DND-41 (cell line): Measurements from ENCODE around the gene C17orf50.

Experiments used
- ATAC-seq: fragments of 200-7000 bp; cut with Tn5 transposase; 3 replicates; pipeline ENCODE4 v1.9.1; 2021; ENCODE audit warnings: low read depth; ENCODE audit not compliant: insufficient read depth
- DNase-seq: peaks from one replicate; pipeline ENCODE4 v3.0.0-alpha.2; 2020
- H2AFZ ChIP-seq: 2 replicates; pipeline ENCODE4 v1.6.0; 2012; ENCODE audit warnings: low read depth, low read length
- H3K27ac ChIP-seq: 2 replicates; pipeline ENCODE4 v1.5.1; 2012; ENCODE audit warnings: low read length, inconsistent platforms
- H3K27me3 ChIP-seq: fragments of 200-600 bp; sonication (generic); 2 replicates; pipeline ENCODE4 v1.6.0; 2012; ENCODE audit warnings: low read length, mild to moderate bottlenecking, inconsistent platforms; ENCODE audit not compliant: insufficient read depth, poor library complexity
- H3K36me3 ChIP-seq: 2 replicates; pipeline ENCODE4 v1.5.1; 2012; ENCODE audit warnings: low read length, inconsistent platforms; ENCODE audit not compliant: insufficient read depth
- H3K4me1 ChIP-seq: 2 replicates; pipeline ENCODE4 v1.5.1; 2012; ENCODE audit warnings: mild to moderate bottlenecking, low read length; ENCODE audit not compliant: insufficient read depth
- H3K4me2 ChIP-seq: 2 replicates; pipeline ENCODE4 v1.6.0; 2012; ENCODE audit warnings: mild to moderate bottlenecking, moderate library complexity, low read length, inconsistent platforms; ENCODE audit not compliant: insufficient read depth
- H3K4me3 ChIP-seq, 2 experiments: fragments of 200-600 bp in 1 of 2; shearing (Covaris generic) in 1 of 2; 2 replicates each; pipeline ENCODE4 v1.5.1; 2012 to 2016; ENCODE audit warnings: inconsistent platforms in 2 of 2, low read length in 2 of 2, mild to moderate bottlenecking in 2 of 2, low read depth in 1 of 2, moderate library complexity in 1 of 2
- H3K79me2 ChIP-seq: 2 replicates; pipeline ENCODE4 v1.6.0; 2012; ENCODE audit warnings: low read length, inconsistent platforms; ENCODE audit not compliant: insufficient read depth
- H3K9ac ChIP-seq: 2 replicates; pipeline ENCODE4 v1.6.0; 2012; ENCODE audit warnings: low read depth, mild to moderate bottlenecking, inconsistent platforms, low read length, moderate library complexity
- H3K9me3 ChIP-seq: 2 replicates; pipeline ENCODE4 v1.5.1; 2012; ENCODE audit warnings: low read length, moderate library complexity, mild to moderate bottlenecking, inconsistent platforms; ENCODE audit not compliant: insufficient read depth, severe bottlenecking
- H4K20me1 ChIP-seq: 2 replicates; pipeline ENCODE4 v1.6.0; 2012; ENCODE audit warnings: low read length; ENCODE audit not compliant: insufficient read depth
- CTCF ChIP-seq: IDR thresholded peaks from 2 replicates; pipeline ENCODE4 v1.5.1; 2012; ENCODE audit warnings: borderline replicate concordance, low read length, moderate library complexity, mild to moderate bottlenecking; ENCODE audit not compliant: poor library complexity, severe bottlenecking; ENCODE audit errors: extremely low read depth
- EZH2 ChIP-seq: IDR thresholded peaks from 3 replicates; pipeline ENCODE4 v1.6.1; 2012; ENCODE audit warnings: borderline replicate concordance, low read depth, mild to moderate bottlenecking, moderate library complexity, low read length, inconsistent platforms; ENCODE audit not compliant: severe bottlenecking

C17orf50 gene

GRCh38 chr17:35811759-35812158 lies 51.1 kb downstream of the C17orf50 start:
- Histone ChIP-seq H3K27ac (no peak overlapping the region), H3K9ac (peak overlapping the region; percentile 73; the same call in 1 of the 2 replicates), H3K79me2 (peaks cover 79% of the 10 kb centered on the region), H3K36me3 (peaks cover 47% of the 10 kb centered on the region), H3K4me1 (peaks cover 65% of the 10 kb centered on the region), H2AFZ (no peak overlapping the region), H3K27me3 (no peaks in the 10 kb centered on the region), H3K4me2 (peak overlapping the region; percentile 87), H3K9me3 (no peaks in the 10 kb centered on the region), H4K20me1 (peaks cover 71% of the 10 kb centered on the region), H3K4me3 (peak overlapping the region; percentile 24 to 55; a peak in 2 of 4 replicates)
- TF ChIP-seq CTCF = no peak
- no peak for TF ChIP-seq EZH2
- DNase-seq (no peak), ATAC-seq (no peak)

- H2AFZ ChIP-seq = no peak overlapping the region
- peak overlapping the region; percentile 29; the same call in 1 of the 2 replicates for H3K4me2 ChIP-seq
- TF ChIP-seq EZH2 = no peak
- TF ChIP-seq CTCF = no peak
- ATAC-seq (no peak), DNase-seq (no peak)
- H3K36me3 ChIP-seq = peaks cover 54% of the 10 kb centered on the region
- no peak overlapping the region for H3K27ac ChIP-seq
- H3K4me1 ChIP-seq = peaks cover 67% of the 10 kb centered on the region
- H3K9me3 ChIP-seq = no peaks in the 10 kb centered on the region
- H4K20me1 ChIP-seq = peaks cover 77% of the 10 kb centered on the region
- peaks cover 86% of the 10 kb centered on the region for H3K79me2 ChIP-seq
- no peak overlapping the region for H3K9ac ChIP-seq
- no peaks in the 10 kb centered on the region for H3K27me3 ChIP-seq
- no peak overlapping the region; a peak in 1 of 4 replicates for H3K4me3 ChIP-seq
Observed at GRCh38 chr17:35812456-35812855, 51.8 kb downstream of the C17orf50 start.
